ENCODE data around the gene DCLK3. TPM values are rescaled to one million over a fixed set of nuclear protein-coding genes. Genes with fewer than 3 reads are reported as not detected.

Gene DCLK3
- total RNA-seq, 6 donors from 2014 or later, result 0.03 to 0.40 TPM; not detected in 4

DNA sequence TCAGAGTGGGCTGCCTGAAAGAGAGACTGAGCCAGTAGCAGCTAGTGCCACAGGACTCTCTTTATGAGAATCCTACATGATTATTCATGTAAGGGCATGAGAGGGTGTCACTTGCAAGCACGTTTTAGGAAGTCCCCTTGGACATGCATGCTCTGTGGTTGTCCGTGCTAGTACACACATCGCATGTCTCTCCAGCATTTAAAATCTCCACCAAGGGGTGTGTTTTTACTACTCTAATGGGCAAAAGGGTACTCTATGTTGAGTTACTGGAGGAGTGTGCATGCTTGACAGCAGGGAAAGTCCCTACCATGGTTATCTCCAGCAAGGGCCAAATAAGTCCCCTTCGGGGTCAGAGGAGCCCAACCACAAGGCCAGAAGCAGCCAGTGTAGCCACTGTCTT lies 70.7 kb downstream of the DCLK3 start:
- peaks cover 0 to 8% (median 0%) of the 10 kb centered on the region in 4 donors for H3K9me3 ChIP-seq
- no peaks in the 10 kb centered on the region for H3K4me1 ChIP-seq
- H3K36me3 ChIP-seq, result no peaks in the 10 kb centered on the region
- H3K27ac ChIP-seq, result no peak overlapping the region
- no peak for ATAC-seq (ENCODE audit: low FRiP score in 2 of 2)
- no peaks in the 10 kb centered on the region for H3K27me3 ChIP-seq
- WGBS, 2 donors, result 86 to 88% methylated on average over 4 of the region's 4 CpGs
- DNase-seq, result no peak
- no peak overlapping the region for H3K4me3 ChIP-seq
- TF ChIP-seq EP300 (IDR thresholded peaks at IDR 0.05) (no peak), POLR2A (IDR thresholded peaks at IDR 0.05) (no peak), POLR2AphosphoS5 (IDR thresholded peaks at IDR 0.05) (no peak)
- TF ChIP-seq, protein P1, sequence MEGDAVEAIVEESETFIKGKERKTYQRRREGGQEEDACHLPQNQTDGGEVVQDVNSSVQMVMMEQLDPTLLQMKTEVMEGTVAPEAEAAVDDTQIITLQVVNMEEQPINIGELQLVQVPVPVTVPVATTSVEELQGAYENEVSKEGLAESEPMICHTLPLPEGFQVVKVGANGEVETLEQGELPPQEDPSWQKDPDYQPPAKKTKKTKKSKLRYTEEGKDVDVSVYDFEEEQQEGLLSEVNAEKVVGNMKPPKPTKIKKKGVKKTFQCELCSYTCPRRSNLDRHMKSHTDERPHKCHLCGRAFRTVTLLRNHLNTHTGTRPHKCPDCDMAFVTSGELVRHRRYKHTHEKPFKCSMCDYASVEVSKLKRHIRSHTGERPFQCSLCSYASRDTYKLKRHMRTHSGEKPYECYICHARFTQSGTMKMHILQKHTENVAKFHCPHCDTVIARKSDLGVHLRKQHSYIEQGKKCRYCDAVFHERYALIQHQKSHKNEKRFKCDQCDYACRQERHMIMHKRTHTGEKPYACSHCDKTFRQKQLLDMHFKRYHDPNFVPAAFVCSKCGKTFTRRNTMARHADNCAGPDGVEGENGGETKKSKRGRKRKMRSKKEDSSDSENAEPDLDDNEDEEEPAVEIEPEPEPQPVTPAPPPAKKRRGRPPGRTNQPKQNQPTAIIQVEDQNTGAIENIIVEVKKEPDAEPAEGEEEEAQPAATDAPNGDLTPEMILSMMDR (IDR thresholded peaks at IDR 0.05), result no peak

- H3K27me3 ChIP-seq, result no peaks in the 10 kb centered on the region
- WGBS, 2 donors, result 86 to 93% methylated on average over 4 of the region's 4 CpGs
- H3K4me3 ChIP-seq, result no peak overlapping the region
- ATAC-seq (ENCODE audit: low FRiP score in 2 of 2) (no peak), DNase-seq (no peak)
- TF ChIP-seq, protein P1 (IDR thresholded peaks at IDR 0.05), result no peak
- TF ChIP-seq POLR2A (IDR thresholded peaks at IDR 0.05) (no peak), POLR2AphosphoS5 (IDR thresholded peaks at IDR 0.05) (no peak), EP300 (IDR thresholded peaks at IDR 0.05) (no peak)
- no peaks in the 10 kb centered on the region for H3K4me1 ChIP-seq
- peaks cover 0 to 8% (median 0%) of the 10 kb centered on the region in 4 donors for H3K9me3 ChIP-seq
- H3K36me3 ChIP-seq, result no peaks in the 10 kb centered on the region
- H3K27ac ChIP-seq, result no peak overlapping the region
These were observed 74.8 kb downstream of the DCLK3 start for GRCh38 chr3:36689560-36689959.

- Histone ChIP-seq H3K4me1 (no peaks in the 10 kb centered on the region), H3K9me3 (peaks cover 0 to 8% (median 0%) of the 10 kb centered on the region in 4 donors), H3K27me3 (no peaks in the 10 kb centered on the region), H3K36me3 (no peaks in the 10 kb centered on the region), H3K27ac (no peak overlapping the region), H3K4me3 (no peak overlapping the region)
- 67 to 74% methylated on average over 2 of the region's 2 CpGs for WGBS, 2 donors
- TF ChIP-seq POLR2AphosphoS5 (IDR thresholded peaks at IDR 0.05) (no peak), POLR2A (IDR thresholded peaks at IDR 0.05) (no peak), EP300 (IDR thresholded peaks at IDR 0.05) (no peak)
- TF ChIP-seq, protein P1 (IDR thresholded peaks at IDR 0.05), result no peak
- DNase-seq, result no peak
- ATAC-seq (ENCODE audit: low FRiP score in 2 of 2), result no peak
These were observed 75.5 kb downstream of the DCLK3 start for GRCh38 chr3:36688815-36689214.

GRCh38 chr3:36686516-36686915 lies 77.8 kb downstream of the DCLK3 start:
- Histone ChIP-seq H3K27ac (no peak overlapping the region), H3K4me1 (no peaks in the 10 kb centered on the region), H3K27me3 (no peaks in the 10 kb centered on the region), H3K4me3 (no peak overlapping the region), H3K36me3 (no peaks in the 10 kb centered on the region), H3K9me3 (peaks cover 0 to 3% (median 0%) of the 10 kb centered on the region in 4 donors)
- TF ChIP-seq, protein P1 (IDR thresholded peaks at IDR 0.05), result no peak
- no peak for TF ChIP-seq POLR2AphosphoS5 (IDR thresholded peaks at IDR 0.05)
- TF ChIP-seq EP300 (IDR thresholded peaks at IDR 0.05), result no peak
- TF ChIP-seq POLR2A (IDR thresholded peaks at IDR 0.05), result no peak
- no peak for ATAC-seq (ENCODE audit: low FRiP score in 2 of 2)
- DNase-seq, result no peak

DNA sequence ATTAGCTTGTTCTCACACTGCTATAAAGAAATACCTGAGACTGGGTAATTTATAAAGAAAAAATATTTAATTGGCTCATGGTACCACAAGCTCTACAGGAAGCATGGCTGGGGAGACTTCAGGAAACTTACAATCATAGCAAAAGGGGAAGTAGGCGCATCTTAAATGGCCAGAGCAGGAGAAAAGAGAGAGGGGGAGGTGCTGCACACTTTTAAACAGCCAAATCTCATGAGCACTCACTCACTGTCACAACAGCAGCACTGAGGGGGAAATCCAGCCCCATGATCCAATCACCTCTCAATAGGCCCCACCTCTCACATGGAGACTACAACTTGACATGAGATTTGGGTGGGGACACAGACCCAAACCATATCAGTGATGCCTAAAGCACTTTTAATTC lies 82.5 kb downstream of the DCLK3 start:
- H3K27ac ChIP-seq, result no peak overlapping the region
- 88 to 100% methylated on average over 1 of the region's 1 CpG for WGBS, 2 donors
- H3K9me3 ChIP-seq, result peaks cover 8 to 26% (median 13%) of the 10 kb centered on the region in 4 donors
- no peaks in the 10 kb centered on the region for H3K36me3 ChIP-seq
- no peak for TF ChIP-seq POLR2A (IDR thresholded peaks at IDR 0.05)
- TF ChIP-seq POLR2AphosphoS5 (IDR thresholded peaks at IDR 0.05), result no peak
- no peak for TF ChIP-seq EP300 (IDR thresholded peaks at IDR 0.05)
- TF ChIP-seq, protein P1 (IDR thresholded peaks at IDR 0.05), result no peak
- H3K4me1 ChIP-seq, result no peaks in the 10 kb centered on the region
- H3K27me3 ChIP-seq, result no peaks in the 10 kb centered on the region
- DNase-seq (no peak), ATAC-seq (ENCODE audit: low FRiP score in 2 of 2) (no peak)
- no peak overlapping the region for H3K4me3 ChIP-seq
